K562 (cell line): ENCODE measurements around the gene ZNF554.

Source experiments
- ADNP ChIP-seq: fragments of 200-800 bp; sonication (Bioruptor generic); IDR thresholded peaks from 2 replicates; pipeline ENCODE4 v1.6.1; 2016; ENCODE audit warnings: missing genetic modification characterization, missing compliant biosample characterization
- CTCF ChIP-seq, 3 experiments: IDR thresholded peaks in 2 of 3; conservative IDR thresholded peaks in 1 of 3; 2 replicates each; pipeline ENCODE4 v1.5.1; 2011 to 2012; ENCODE audit warnings: low read length in 3 of 3, mild to moderate bottlenecking in 3 of 3, control low read depth in 2 of 3, improper control_type of control experiment in 1 of 3, inconsistent platforms in 1 of 3, low read depth in 1 of 3, mixed read lengths in 1 of 3, moderate library complexity in 1 of 3; ENCODE audit not compliant: insufficient read depth in 2 of 3
- EGR1 ChIP-seq: fragments of 450-650 bp; conservative IDR thresholded peaks from 2 replicates; pipeline ENCODE4 v1.6.1; 2017; ENCODE audit warnings: mild to moderate bottlenecking
- ESRRA ChIP-seq: fragments of 450-650 bp; IDR thresholded peaks from 2 replicates; pipeline ENCODE4 v1.6.1; 2014; ENCODE audit warnings: low read depth, mild to moderate bottlenecking, moderate library complexity, borderline replicate concordance
- FOXM1 ChIP-seq, 2 experiments: fragments of 450-650 bp in 1 of 2; sonication (generic) in 1 of 2; formaldehyde crosslinking in 1 of 2; IDR thresholded peaks; 2 replicates each; pipeline versions ENCODE4 v1.6.1 to v1.9.0; 2017 to 2022; ENCODE audit warnings: low read depth in 2 of 2, mild to moderate bottlenecking in 2 of 2, missing genetic modification reagents in 1 of 2, moderate library complexity in 1 of 2
- HMGXB4 ChIP-seq: sonication (generic); formaldehyde crosslinking; IDR thresholded peaks from 2 replicates; pipeline ENCODE4 v1.8.1; 2023; ENCODE audit warnings: mild to moderate bottlenecking, missing genetic modification reagents
- MYC ChIP-seq, 2 experiments: fragments of 250-450 bp in 1 of 2; sonication (Bioruptor Pico) in 1 of 2; IDR thresholded peaks; 2 replicates each; pipeline versions ENCODE4 v1.5.1 to v1.6.1; 2012 to 2021; ENCODE audit warnings: low read depth in 2 of 2, borderline replicate concordance in 1 of 2, improper control_type of control experiment in 1 of 2, low read length in 1 of 2, mild to moderate bottlenecking in 1 of 2, moderate library complexity in 1 of 2
- POU5F1 ChIP-seq: fragments of 150-350 bp; IDR thresholded peaks from 2 replicates; pipeline ENCODE4 v1.6.1; 2014; ENCODE audit warnings: borderline replicate concordance, low read length, low read depth, mild to moderate bottlenecking; ENCODE audit not compliant: partially characterized antibody
- STAG1 ChIP-seq: sonication (generic); formaldehyde crosslinking; IDR thresholded peaks from 2 replicates; pipeline ENCODE4 v1.5.0; 2020; ENCODE audit warnings: missing genetic modification reagents, borderline replicate concordance
- TAF1 ChIP-seq: IDR thresholded peaks from 2 replicates; pipeline ENCODE4 v1.6.1; 2011; ENCODE audit warnings: mild to moderate bottlenecking, low read length, moderate library complexity; ENCODE audit not compliant: insufficient read depth, control insufficient read depth, severe bottlenecking; ENCODE audit errors: extremely low read depth
- THRA ChIP-seq: fragments of 450-650 bp; IDR thresholded peaks from 2 replicates; pipeline ENCODE4 v1.6.1; 2017; ENCODE audit warnings: mild to moderate bottlenecking, moderate library complexity
- ZNF12 ChIP-seq: sonication (generic); formaldehyde crosslinking; IDR thresholded peaks from 2 replicates; pipeline ENCODE4 v1.4.0; 2020; ENCODE audit warnings: mild to moderate bottlenecking, missing genetic modification reagents
- ZZZ3 ChIP-seq: fragments of 450-650 bp; IDR thresholded peaks from 2 replicates; pipeline ENCODE4 v1.6.1; 2016; ENCODE audit warnings: antibody characterized with exemption, mild to moderate bottlenecking, moderate library complexity
- TF ChIP-seq, protein P1 (sequence below): fragments of 450-650 bp; formaldehyde crosslinking; IDR thresholded peaks from 2 replicates; pipeline ENCODE4 v1.4.0; 2020; ENCODE audit warnings: mild to moderate bottlenecking, moderate library complexity

- TF ChIP-seq FOXM1 (IDR thresholded peaks at IDR 0.05; ENCODE audit: low read depth) (no peak), FOXM1 (CRISPR knock-in tag; IDR thresholded peaks at IDR 0.05; ENCODE audit: low read depth) (no peak), ESRRA (no peak), EGR1 (no peak), TAF1 (no peak), POU5F1 (no peak), HMGXB4 (no peak), CTCF (IDR thresholded peaks at IDR 0.05 in 2 of 3, conservative IDR thresholded peaks at IDR 0.05 in 1 of 3; ENCODE audit: insufficient read depth in 2 of 3, low read depth in 1 of 3, low read length in 3 of 3) (no peak), STAG1 (CRISPR knock-in tag) (no peak), ZNF12 (CRISPR knock-in tag) (no peak), THRA (no peak), MYC (IDR thresholded peaks at IDR 0.05; ENCODE audit: low read depth, low read length) (no peak), MYC (CRISPR knock-in tag; IDR thresholded peaks at IDR 0.05; ENCODE audit: borderline replicate concordance, low read depth) (no peak), ZZZ3 (no peak), ADNP (tag) (no peak)
- TF ChIP-seq, protein P1, sequence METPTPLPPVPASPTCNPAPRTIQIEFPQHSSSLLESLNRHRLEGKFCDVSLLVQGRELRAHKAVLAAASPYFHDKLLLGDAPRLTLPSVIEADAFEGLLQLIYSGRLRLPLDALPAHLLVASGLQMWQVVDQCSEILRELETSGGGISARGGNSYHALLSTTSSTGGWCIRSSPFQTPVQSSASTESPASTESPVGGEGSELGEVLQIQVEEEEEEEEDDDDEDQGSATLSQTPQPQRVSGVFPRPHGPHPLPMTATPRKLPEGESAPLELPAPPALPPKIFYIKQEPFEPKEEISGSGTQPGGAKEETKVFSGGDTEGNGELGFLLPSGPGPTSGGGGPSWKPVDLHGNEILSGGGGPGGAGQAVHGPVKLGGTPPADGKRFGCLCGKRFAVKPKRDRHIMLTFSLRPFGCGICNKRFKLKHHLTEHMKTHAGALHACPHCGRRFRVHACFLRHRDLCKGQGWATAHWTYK (CRISPR knock-in tag) = no peak
Measured at GRCh38 chr19:2795827-2796658, 23.6 kb upstream of the ZNF554 start.
